ENCODE results near the gene PICK1. TPM values are rescaled to one million over a fixed set of nuclear protein-coding genes. Genes with fewer than 3 reads are reported as not detected.

PICK1 gene
- polyA plus RNA-seq, 4 donors, result 25.5 to 46.4 (median 39.2) TPM

DNA sequence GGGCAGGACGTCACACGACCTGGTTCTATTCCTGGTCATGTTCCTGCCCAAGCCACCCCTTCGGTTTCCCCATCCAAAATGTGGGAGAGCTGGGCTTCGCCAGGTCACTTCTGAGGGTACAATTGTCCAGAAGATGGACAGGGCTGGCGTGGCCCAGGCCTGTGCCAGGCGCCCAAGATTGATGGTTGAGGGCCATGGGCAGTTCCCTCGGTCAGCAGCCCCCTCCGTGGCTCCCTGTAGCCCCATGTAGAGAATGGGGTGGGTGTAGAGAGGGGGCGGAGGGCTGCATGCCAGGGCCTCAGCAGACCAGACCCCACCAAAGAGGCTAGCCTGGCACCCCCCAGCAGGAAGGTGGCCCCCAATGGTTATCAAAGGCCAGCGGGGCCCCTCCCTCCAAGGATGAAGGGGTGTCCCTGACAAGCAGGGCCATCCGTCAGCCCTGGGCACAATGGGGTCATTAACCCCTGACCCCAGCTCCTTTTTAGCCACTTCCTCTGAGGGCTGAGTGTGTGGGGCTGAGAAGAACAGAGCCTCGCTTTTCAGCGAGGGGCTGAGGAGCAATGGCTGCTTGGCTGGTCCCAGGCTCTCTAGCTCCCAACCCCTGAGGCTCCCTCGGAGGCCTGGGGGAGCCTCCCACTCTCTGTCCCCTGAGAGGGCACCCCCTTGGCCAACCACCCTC, 11.0 kb upstream of the PICK1 start:
- no peak for DNase-seq (ENCODE audit: low read depth in 4 of 4, low spot score in 2 of 4)

GRCh38 chr22:38049812-38050619, 7.2 kb upstream of the PICK1 start:
- no peak for DNase-seq (ENCODE audit: low read depth in 4 of 4, low spot score in 2 of 4)

GRCh38 chr22:38050720-38051119, 6.5 kb upstream of the PICK1 start:
- no peak for DNase-seq (ENCODE audit: low read depth in 4 of 4, low spot score in 2 of 4)

GRCh38 chr22:38051261-38051660, 5.9 kb upstream of the PICK1 start:
- DNase-seq (ENCODE audit: low read depth in 4 of 4, low spot score in 2 of 4), result no peak

- DNase-seq (ENCODE audit: low read depth in 4 of 4, low spot score in 2 of 4), result peak in 2 of 4 donors; percentile 67 to 70
These were observed 5.0 kb upstream of the PICK1 start for GRCh38 chr22:38051900-38052862.

DNA sequence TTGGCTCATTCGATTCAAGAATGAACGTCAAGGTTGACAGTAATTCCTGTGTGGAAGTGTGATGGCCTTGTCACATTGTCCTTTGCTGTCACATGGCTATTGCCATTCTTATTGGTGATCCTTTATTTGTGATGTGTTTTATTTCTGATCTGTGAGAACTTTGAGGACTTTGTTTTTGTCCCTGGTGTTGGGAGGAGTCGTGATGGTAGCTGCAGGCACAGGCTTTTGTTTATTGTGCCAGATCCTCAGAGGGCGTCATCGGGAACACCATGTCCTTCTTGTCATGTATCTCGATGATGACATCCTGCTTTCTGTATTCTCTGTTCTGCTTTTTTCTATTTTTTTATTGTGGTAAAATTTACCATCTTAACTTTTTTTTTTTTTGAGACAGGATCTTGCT, 5.6 kb downstream of the PICK1 start:
- no peak for DNase-seq (ENCODE audit: low read depth in 4 of 4, low spot score in 2 of 4)

- no peak for DNase-seq (ENCODE audit: low read depth in 4 of 4, low spot score in 2 of 4)
These were observed 8.3 kb downstream of the PICK1 start for GRCh38 chr22:38065539-38065938.

DNA sequence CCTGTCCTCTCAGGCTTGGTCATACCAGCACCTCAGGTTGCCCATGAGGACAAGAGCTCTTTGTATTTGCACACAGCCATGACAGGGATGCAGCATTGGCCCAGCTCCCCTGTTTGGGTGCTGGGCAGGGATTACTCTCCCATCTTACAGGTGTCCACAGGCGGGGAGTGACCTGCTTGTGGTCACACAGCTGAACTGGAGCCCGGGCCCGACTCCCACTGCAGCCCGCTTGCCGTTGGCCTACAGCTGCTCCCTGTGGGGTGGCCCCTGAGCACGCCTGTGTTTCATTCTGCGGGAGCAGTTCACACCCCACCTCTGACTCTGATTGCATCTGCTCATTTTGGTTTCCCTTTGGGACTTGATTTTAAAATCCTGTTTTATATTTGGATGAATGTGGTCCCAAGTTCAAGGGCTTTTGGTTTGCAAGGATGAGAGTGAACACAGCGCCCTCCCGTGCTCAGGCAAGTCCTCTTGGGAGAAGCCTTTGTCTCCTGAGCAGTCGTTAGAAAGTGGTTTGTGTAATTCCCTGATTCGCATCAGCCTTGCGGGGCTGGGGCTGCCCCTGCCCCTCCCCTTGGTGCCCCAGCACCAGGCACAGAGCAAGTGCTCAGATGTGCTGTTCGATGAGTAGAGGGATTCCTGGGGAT, 9.3 kb downstream of the PICK1 start:
- DNase-seq (ENCODE audit: low read depth in 4 of 4, low spot score in 2 of 4), result no peak

DNA sequence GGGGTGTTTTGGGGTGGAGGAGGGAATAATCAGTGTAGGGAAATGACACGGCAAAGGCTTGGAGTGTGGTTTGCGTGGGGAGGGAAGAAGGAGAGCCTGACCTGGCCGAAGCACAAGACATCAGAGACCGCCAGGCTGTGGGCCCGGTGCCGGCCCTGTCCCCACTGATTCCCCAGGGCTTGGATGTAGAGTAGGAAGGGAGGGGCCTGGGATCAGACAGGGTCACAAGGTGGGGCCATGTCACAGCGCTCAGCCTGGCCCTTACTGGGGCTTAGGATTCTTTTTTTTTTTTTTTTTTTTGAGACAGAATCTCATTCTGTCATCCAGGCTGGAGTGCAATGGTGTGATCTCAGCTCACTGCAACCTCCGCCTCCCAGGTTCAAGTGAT, 9.8 kb downstream of the PICK1 start:
- DNase-seq (ENCODE audit: low read depth in 4 of 4, low spot score in 2 of 4), result no peak

DNA sequence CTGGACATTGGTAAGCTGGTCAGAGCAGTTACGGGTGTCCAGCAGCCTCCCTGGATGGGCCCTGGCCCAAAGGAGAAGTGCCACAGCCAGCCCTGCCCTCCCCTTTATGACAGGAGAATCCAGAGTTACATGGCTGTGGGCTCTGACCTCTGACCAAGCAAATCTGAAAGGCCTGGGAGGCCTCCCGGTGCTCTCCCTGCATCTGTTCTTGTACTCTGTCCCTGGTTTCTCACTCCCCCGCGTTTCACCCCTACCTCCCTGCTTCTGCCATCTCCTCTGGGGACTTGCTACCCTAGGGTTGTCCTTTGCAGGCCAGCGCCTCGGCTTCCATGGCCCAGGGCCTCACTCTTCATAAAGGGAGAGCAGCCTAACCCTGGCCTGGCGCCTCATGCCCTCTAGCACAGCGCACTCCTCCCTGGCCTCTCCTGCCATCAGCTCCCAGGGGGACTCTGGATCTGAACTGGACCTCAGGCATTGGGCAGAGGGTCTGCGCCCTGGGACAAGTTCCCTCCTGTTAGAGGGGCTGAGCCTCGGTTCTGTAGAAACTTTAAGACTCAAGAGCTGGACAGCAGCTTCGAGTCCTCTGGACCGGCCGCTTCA, 10.7 kb downstream of the PICK1 start:
- DNase-seq (ENCODE audit: low read depth in 4 of 4, low spot score in 2 of 4), result no peak

DNA sequence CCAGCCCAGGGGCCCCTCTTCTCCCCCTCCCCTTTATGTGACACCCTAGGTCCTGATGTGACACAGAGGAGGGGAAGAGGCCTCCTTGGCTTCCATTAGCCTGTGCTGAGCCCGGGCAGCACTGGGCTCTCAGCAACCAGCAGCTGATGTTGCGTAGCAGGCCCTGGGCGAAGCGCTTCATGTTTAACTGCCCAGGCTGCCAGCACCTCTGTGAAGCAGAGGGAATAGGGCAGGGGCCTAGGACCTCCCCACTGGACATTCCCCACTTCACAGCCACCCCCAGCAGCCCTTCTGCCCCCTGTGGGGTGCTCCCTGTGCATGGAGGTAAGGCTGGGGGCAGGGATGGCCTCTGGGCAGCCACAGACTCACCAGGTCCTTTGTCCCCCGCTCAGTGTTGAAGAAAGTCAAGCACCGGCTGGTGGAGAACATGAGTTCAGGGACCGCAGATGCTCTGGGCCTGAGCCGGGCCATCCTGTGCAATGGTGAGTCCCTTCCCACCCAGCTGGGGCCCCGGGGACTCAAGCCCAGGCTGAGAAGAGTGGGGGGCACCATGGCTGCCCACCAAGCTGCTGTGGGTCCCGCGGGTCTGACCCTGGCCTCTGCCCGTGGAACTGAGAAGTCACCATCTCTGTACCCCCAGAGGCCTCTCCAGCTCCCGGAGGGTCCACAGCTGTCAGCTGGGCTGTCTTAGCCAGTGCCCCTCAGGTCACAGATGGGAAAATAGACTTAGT, 11.6 kb downstream of the PICK1 start:
- no peak for DNase-seq (ENCODE audit: low read depth in 4 of 4, low spot score in 2 of 4)

GRCh38 chr22:38069372-38070249, 12.4 kb downstream of the PICK1 start:
- no peak for DNase-seq (ENCODE audit: low read depth in 4 of 4, low spot score in 2 of 4)

- no peak for DNase-seq (ENCODE audit: low read depth in 4 of 4, low spot score in 2 of 4)
These were observed 13.2 kb downstream of the PICK1 start for GRCh38 chr22:38070250-38070921.

DNA sequence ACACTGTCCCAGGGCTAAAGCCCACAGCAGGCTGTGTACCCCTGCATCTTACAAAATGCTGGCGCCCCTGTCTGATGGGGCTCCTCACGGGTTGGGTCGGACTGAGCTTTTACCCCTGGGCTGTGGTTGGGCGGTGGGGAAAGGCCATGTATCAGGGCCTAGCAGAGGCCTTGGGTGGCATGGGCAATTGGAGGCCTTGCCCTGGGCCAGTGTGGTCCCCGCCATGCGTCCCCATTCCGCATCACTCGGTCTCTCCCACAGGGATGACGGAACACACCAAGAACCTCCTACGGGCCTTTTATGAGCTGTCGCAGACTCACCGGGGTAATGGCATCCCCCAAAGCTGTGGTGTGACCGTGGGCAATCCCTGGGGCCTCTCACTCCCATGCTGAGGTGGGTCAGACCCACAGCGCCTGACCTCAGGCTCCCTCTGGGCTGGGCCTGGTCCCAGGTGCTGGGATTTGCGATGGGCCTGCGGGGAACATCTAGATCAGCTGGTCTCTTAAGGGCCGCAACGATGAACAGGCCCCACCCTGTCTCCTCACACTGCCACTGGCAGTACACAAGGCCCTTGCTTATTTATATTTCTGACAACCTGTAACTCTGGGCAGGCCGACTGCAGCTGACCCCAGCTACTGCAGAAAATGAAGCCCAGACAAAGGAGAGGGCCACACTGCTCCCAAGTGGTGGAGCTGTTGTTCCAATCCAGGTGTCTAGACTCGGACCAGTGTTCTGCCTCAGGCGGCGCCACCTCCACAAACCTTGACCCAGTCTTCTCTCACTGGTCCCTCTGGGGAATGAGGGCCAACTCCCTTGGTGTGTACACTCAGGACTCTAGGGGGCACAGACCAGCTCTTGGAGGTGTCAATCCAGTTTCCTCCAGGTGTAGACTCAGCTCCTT, 14.5 kb downstream of the PICK1 start:
- DNase-seq (ENCODE audit: low read depth in 4 of 4, low spot score in 2 of 4), result no peak

DNA sequence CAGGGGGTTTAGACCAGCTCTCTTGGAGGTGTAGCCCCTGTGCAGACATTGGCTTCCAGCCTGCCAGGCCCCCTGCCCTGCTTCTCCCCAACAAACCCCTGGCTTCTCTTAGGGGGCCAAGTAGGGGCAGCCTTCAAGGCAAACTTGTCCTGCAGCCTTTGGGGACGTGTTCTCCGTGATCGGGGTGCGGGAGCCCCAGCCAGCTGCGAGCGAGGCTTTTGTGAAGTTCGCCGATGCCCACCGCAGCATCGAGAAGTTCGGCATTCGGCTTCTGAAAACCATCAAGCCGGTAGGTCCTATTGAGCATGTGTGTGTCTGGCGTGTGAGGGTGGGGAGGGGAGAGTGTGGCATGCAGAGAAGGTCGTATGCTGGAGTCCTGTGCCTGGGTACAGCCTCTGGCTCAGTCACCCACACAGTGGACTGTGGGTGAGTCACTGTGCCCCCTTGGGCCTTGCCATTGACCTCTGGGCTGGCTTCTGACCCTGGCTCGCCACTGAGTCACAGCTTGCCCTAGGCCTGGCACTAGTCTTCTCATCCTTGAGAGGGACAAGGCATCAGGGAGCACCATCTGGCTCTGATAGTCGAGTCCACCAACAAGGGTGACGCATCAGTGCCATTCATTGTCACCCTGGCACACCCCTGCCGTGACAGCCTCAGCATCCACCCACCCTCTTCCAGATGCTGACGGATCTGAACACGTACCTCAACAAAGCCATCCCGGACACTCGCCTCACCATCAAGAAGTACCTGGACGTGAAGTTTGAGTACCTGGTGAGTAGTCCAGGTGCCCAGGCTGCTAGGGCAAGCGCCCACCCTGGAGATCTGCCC, 15.3 kb downstream of the PICK1 start:
- no peak for DNase-seq (ENCODE audit: low read depth in 4 of 4, low spot score in 2 of 4)
